ENCODE data around the gene JADE1.

The JADE1 gene

GRCh38 chr4:128921954-128922353, 112.5 kb downstream of the JADE1 start:
- no peak overlapping the region for H3K4me3 ChIP-seq (ENCODE audit: low read depth, low read length)
- ChIA-PET CTCF (no interaction called here), POLR2A (no interaction called here)
- no peak for TF ChIP-seq CTCF (IDR thresholded peaks at IDR 0.05; ENCODE audit: insufficient read depth, low read length, missing control alignments)
- no peak for DNase-seq (ENCODE audit: low read depth, low spot score)

Measured in AG04449 (cell line).